ENCODE results near the gene MMP2. TPM values are rescaled to one million over a fixed set of nuclear protein-coding genes. Genes with fewer than 3 reads are reported as not detected.

Gene MMP2
- polyA plus RNA-seq, 5 donors: 557 to 623 (median 603) TPM

DNA sequence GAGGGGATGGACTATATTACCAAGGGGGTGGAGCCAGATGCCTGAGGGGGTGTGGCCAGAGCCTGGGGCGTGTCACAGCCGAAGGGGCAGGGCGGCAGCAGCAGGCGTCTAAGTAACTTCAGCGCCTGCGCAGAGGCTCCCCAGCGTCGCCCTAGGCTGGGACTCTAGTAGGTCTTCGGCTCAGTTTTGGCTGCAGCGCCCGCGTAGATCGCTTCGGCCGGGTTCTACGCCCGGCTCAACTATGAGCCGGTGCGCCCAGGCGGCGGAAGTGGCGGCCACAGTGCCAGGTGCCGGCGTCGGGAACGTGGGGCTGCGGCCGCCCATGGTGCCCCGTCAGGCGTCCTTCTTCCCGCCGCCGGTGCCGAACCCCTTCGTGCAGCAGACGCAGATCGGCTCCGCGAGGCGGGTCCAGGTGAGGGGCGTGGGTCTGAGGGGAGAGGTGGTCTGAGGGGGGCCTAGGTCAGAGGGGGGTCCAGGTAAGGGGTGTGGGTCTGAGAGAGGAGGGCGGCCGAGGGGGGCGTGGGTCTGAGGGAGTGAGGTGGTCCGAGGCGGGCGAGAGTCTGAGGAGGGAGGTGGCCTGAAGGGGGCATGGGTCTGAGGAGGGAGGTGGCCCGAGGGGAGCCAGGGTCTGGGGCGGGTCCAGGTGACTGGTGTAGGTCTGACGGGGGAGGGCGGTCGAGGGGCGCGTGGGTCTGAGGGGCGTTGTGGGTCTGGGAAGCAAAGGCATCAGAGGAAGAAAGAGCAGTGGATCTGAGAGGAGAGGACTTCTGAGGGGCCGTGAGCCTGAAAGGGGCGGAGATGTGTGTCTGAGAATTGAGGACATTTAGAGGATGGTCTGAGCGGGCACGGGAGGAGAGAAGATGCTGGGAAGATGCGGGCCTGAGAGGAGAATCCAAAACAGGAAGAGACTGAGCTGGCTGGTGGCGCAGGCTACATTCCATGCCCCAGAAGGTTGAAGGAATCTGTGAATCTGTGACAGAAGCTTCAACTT lies 30.2 kb downstream of the MMP2 start, which contains the start of gene LPCAT2:
LPCAT2 (plus strand) TSS at position 132 of the 991 bp plus-strand sequence; CDS start at position 242, 110 bp downstream.
- peak; percentile 78 to 80 for DNase-seq

DNA sequence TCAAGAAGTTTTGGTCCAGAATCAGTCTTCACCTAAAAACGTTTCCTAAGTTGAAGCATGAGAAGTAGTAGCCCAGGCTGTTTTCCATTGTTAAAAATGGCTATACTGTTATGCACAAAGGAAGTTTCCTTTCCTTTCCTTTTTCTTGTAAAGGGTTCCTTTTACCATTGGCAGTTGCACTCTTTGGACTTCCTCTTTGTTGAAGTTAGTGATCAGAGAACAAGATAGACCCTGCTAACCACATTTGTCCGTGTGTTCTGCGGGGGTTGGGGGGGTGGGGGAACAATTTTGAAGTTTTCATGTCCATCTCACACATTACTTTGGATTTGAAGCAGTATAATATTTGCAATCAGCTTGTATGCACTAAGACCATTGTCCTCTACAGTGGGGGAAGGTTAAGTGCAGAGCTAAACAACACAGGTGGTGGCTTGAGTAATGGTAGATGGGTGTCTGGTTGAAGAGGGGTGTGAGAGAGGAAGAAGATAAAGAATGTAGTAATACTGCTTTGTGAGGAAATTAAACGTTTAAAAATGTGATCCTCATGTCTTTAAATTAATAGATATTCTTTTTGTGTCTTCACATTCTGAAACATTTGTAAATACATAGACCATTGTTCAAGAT lies 31.3 kb downstream of the MMP2 start:
- no peak for DNase-seq

DNA sequence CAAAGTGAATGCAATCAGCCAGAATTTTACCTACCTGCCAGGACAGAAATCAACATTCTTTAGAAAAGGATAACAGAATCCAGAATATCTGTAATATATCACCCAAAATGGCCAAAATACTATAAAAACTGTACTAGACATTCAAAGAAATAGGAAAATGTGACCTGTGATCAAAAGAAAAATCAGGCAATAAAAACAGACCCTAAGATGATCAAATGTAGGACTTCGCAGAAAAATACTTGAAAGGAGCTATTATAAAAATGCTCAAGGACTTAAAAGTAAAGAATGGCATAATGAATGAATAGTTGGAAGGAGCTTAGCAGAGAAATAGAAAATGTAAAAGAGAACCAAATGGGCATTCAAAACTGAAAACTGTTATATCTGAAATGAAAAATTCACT lies 33.9 kb downstream of the MMP2 start:
- DNase-seq: no peak

DNA sequence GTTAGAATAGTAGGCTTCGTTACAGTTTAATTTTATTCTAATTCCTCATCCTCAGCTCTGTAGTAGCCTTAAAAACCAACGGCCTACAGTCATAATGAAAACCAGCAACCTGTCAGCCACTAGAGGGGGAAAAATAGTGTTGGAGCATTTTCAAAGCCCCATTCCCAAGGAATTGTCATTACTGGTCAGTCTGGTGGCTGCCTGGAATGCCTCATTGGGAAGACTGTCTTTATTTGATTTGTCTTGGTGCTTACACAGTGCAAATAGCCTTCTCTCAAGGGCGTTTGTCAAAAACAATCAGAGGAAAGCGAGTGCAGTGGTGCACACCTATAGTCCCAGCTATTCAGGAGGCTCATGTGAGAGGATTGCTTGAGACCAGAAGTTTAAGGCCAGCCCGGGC lies 34.6 kb downstream of the MMP2 start:
- DNase-seq: no peak

DNA sequence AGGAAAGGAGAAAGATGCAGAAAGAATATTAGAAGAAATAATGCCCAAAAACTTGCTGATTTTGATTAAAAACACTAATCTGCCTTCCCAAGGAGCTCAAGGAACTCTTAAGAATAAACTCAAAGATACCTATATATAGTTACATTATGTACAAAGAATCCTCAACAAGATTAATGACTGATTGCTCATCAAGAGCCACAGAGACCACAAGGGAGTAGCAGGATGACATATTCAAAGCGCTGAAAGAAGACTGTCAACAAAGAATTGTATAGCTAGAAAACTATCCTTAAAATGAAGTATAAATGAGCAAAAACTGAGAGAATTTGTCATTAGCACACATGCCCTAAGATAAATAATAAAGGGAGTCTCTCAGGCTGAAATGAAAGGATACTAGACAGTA lies 36.1 kb downstream of the MMP2 start:
- DNase-seq: no peak

DNA sequence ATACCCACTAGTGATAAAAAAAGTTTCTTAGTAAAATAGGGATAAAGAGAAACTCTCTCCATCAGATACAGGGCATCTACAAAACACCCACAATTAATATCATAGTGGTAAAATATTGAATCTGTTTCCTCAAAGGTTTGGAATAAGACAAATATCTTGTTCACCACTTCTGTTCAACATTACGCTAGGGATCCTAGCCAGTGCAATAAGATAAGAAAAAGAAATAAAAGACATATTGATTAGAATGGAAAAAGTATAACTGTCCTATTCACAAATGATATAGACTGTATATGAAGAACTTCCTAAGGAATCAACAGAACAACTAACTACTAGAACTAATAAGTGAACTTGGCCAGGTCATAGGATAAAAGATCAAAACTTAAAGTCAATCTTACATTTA lies 42.8 kb downstream of the MMP2 start:
- no peak for DNase-seq

- DNase-seq: no peak
Observed at GRCh38 chr16:55526441-55526840, 47.4 kb downstream of the MMP2 start.

DNA sequence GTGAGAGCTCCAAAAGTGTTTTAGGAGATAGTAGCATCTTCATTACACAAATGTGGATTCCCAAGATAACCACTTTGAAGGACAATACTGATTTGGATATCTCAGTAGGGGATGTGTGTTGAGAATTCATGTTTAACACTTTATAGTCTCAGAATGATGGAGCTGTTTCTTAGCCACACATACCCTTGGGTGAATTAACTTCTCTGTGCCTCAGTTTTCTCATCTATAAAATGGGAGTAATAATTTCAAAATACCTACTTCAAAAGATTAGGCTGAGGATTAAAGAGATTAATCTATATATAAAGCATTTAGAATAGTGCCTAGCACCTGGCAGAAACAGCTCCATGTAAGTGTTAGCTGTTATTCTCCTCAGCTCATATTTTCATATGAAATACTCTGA lies 48.9 kb downstream of the MMP2 start:
- no peak for DNase-seq

DNA sequence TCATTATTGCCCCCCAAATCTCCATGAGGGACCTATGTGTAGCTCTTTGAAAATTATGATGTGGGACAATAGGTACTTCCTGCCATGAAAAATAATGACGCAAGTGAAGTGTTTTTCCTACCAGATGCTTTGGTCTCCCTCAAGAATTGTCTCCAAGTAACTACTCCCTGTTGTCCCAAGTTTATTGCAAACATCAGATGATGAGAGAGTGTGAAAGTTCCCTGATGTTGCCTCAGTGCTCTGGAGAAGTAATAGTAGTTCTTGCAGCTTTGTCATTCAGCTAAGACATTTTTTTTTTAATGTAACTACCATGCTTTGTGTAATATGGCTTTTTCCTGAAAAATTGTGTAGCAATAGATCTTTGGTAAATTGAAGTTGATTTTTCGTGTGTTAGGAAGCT lies 50.0 kb downstream of the MMP2 start:
- DNase-seq: no peak

GRCh38 chr16:55530316-55530856 lies 51.4 kb downstream of the MMP2 start:
- no peak for DNase-seq

DNA sequence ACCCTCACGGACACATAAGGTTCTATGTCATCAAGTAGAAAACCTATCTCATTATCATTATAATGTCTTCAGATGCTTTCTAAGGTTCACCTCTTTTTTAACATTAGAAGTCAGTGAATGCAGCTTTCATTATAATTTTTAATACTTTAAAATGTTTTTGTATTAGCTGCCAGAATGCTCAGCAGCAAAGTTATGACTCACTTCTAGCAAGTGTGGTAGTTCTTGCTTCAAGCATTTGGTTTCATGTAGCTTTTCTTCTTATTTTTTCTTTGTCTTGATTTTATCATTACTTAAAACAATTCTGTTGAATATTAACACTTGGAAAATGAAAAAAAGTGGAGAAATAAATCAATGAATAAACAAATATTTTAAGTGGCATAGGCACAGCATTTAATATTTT lies 53.2 kb downstream of the MMP2 start:
- no peak for DNase-seq

DNA sequence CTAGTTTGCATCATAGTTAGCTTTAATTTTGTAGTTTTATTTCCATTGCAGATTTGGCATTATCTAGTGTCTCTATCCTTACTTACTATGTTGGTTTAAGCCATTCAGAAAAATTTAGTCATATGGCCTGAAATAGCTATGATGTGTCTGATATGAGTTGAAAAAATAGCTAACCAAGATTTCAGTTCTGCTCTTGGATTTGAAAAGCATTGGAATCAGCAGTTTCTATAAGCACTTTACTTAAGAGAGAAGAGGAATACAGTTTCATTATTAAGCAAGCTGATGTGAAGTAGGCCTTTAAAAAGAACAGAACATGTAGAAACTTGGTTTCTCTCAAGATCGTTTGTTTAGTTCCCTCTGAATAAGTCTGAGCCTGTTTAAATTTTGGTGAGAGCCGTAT lies 55.8 kb downstream of the MMP2 start:
- no peak for DNase-seq

DNA sequence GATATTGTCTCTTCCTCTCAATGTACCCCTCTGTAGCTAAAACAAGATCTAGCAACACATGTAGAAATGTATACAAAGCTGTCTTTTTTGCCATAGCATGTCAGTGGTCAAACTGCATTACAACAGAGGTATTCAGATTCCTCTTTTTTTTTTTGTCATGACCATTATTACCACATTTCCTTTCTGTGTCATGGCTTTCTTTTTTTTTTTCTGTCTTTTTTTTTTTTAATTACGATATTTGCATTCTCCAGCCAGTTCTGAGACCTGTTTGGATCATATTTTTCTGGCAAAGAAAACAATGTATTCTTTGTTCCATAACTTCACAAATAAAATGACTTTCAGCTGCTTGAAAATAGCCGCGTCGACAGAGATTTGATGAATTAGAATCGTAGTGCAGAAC lies 60.1 kb downstream of the MMP2 start:
- DNase-seq: no peak

DNA sequence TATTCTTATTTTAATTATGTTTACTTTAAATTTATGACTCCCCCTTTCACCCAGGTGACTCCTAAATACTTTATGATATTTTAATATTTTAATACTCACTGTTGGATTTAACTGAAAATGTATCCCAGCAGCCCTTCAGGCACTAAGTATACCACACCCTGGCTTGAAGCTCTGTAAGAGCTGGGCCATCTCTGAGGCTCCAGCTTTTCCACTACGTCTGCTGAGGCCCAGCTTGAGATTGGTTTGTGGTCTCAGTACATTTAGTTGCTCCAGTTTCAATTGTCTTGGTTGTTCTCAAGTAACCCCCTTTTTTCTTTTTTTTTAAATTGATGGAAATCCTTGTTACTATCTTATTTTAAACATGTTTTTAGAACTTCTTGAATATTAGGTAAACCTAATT lies 60.5 kb downstream of the MMP2 start:
- no peak for DNase-seq

DNA sequence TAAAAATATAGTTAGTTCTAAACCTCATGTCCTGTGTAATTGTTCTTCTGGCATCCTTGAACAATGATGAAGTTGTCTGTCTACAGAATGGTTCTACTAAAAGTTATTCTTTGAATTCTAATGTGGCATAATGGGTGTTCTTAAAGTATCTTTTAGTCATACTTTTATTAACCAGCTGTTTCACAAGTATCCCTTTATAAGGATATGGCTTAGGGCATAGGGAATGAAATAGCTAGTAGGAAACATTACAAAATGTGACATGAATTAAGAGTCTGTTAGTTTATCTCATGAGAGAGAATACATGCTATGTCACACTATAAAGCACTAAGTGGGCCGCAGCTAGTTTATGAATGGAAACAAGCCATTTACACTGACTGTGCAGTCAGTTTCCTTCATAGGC lies 61.2 kb downstream of the MMP2 start:
- no peak for DNase-seq

DNA sequence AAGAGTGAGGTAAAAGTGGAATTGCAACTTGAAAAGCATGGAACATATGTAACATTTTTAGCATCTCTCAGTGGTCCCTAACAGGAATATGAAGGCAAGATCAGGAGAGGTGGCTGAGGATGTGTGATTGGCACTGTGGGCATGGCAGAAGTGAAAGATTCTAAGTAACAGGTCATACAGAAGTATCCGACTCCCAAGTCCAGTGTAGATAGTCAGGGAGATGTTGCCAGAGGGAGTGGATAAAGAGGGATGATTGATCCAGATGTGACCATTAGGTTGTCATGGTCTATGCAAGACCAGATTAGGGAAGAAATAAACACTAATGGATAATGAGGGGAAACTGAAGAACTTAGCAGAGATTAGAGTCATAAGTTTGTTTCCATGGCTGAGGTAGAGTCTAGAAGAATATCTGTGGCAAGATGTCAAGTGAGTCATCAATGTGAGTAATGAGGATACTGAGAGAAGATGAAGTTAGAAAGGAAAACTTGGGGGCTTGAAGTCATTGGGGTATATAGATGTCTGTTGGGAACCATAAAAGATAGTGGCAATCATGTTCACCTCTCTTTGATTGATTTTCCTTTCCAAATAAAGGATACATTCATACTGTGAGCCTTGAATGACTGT lies 63.6 kb downstream of the MMP2 start:
- DNase-seq: no peak

- no peak for DNase-seq
Observed at GRCh38 chr16:55543472-55543871, 64.5 kb downstream of the MMP2 start.

GRCh38 chr16:55552621-55553020 lies 73.6 kb downstream of the MMP2 start:
- DNase-seq: no peak

DNA sequence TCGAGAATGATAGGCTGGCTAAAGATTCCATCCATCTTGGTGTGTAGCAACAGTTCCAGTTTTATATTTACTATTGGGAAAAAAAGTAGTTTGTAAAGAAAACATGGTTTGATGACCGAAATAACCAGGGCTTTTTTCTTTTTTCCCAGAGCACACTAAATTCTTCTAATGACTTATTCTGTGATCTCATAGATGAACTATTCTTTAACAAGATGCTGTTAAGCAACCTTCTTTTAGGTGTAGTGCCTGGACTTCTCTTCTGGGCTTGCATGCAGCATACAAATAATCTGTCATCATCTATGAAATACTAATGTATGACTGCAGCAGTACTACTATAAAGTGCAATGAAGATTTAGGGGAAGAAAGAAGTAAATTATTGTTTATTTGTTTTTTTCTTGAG lies 76.4 kb downstream of the MMP2 start:
- no peak for DNase-seq

All from right lung (tissue), 5 donors.